CMK (cell line): ENCODE measurements around the gene PIKFYVE.
"Not testable (repeated sequence)": the region's sequence is repeated elsewhere in the genome, so short reads cannot be mapped to it uniquely, and the experiment has no call there.

Experiments
- DNase-seq: peaks from one replicate; pipeline ENCODE4 v3.0.0-alpha.2; 2010; ENCODE audit warnings: low read depth

The PIKFYVE gene

DNA sequence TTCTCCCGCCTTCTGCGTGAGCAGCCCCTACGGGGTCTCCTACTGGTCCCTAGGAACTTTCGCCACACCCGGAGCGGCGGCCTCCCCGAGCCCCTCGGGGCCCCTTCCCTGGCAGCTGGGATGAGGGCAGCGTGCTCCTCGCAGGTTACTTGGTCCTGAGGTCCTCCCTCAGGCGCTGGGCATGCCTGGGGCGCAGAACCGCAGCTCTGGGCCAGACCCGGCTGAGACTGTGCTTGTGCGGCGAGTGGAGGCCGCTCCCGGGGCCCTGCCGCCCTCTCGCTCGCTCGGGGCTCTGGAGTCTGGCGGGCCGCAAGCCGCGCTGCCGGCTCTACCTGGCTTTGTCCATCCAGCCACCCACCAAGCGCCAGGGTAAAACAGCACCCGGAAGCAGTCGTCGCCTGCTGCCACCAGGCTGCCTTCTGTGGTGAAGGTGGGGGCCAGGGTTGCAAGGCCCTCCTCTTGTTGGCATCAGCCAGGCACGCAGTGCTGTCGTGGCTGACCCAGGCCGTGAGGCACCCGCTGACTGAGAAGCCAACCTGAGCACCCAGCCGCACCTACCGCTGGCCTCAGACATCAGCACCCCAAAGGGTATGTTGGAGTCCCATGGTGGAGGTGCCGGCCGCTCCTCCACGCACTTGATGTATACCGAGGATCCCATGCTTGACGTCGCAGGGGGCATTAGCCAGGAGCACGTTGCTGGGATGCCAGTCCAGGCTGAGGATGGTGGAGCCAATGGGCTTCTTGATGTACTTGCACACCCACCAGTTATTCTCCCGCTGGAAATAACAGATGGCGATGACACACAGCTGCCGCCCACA, 94.4 kb downstream of the PIKFYVE start:
- no peak for DNase-seq

GRCh38 chr2:208361077-208361441, 95.0 kb downstream of the PIKFYVE start:
- DNase-seq = no peak

DNA sequence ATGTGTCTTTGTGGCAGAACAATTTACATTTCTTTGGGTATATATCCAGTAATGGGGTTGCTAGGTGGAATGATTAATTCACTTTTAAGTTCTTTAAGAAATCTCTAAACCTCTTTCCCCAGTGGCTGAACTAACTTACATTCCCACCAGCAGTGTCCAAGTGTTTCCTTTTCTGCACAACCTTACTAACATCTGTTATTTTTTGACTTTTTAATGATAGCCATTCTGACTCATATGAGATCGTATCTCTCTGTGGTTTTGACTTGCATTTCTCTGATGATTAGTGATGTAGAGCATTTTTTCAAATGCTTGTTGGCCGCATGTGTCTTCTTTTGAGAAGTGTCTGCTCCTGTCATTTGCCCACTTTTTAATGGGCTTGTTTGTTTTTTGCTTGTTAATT, 97.4 kb downstream of the PIKFYVE start:
- DNase-seq = peak; percentile 21

GRCh38 chr2:208366215-208367127, 100.4 kb downstream of the PIKFYVE start:
- no peak for DNase-seq

- DNase-seq = no peak
Observed at GRCh38 chr2:208369091-208369490, 103.0 kb downstream of the PIKFYVE start.

GRCh38 chr2:208370881-208371633, 105.0 kb downstream of the PIKFYVE start:
- no peak for DNase-seq

- no peak for DNase-seq
Observed at GRCh38 chr2:208371634-208371935, 105.5 kb downstream of the PIKFYVE start.

DNA sequence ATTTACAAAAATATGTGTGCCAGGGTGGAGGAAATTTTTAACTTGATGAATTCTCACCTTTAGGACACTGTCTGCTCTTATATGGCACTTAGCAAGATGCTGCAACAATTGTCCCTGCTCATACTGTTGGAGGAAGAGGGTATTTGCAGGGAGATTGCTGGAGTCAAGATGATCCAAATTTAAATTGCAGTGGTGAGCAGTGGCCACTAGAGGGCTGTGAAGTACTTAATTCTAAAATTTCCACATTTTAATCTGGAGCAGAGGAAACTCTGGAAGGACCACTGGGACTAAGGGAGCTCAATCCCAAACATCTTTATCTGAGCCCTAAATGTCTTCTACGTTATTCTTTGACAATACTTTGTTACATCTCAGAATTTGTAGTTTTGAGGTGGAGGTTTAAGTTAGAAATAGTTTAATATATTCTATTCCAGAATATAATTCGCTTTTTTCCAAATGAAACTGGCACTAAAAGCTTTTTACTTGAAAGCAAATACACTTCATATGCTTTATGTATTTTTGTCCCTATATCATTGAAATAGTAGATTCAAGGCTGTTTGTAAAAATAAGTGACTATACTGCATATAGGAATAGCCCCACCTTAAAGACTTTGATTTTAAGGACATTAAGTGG, 107.5 kb downstream of the PIKFYVE start:
- DNase-seq = no peak

GRCh38 chr2:208375491-208376068, 109.5 kb downstream of the PIKFYVE start:
- no peak for DNase-seq

GRCh38 chr2:208377344-208377860, 111.3 kb downstream of the PIKFYVE start:
- DNase-seq = not testable (repeated sequence)

- DNase-seq = no peak
Observed at GRCh38 chr2:208379192-208379591, 113.1 kb downstream of the PIKFYVE start.

- DNase-seq = no peak
Observed at GRCh38 chr2:208384637-208385036, 118.6 kb downstream of the PIKFYVE start.

DNA sequence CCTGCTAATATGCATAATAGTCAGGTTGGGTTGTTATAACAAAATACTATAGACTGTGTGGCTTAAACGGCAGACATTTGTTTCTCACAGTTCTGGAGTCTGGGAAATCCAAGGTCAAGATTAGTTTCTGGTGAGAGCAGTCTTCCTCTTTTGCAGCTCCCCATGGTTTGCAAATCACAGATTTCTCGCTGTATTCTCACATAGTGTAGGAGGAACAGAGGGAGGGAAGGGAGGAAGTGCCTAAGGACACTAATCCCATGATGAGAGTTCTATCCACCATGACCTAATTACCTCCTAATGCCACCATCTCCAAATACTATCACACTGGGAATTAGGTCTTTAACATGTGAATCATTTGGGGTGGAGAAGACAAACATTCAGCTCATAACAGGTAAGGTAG, 120.5 kb downstream of the PIKFYVE start:
- no peak for DNase-seq

DNA sequence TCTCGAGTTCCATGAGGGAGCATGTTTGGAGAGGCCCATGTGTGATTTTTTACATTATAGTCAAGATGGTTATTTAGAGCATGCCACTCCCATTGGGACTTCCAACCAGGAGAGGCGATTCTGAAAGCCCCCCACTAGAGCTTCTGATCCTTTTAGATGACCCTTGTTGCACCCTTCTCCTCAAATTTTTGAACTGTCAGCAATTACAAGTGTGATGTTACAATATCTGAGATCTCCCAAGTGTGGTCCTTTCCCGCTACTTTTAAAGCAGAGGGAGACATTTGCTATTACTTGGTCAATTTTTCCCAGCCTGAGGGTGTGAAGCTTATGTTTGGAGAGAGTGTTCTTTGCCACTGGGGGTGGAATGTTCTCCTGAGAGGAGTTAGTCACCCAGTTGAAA, 123.9 kb downstream of the PIKFYVE start:
- no peak for DNase-seq

DNA sequence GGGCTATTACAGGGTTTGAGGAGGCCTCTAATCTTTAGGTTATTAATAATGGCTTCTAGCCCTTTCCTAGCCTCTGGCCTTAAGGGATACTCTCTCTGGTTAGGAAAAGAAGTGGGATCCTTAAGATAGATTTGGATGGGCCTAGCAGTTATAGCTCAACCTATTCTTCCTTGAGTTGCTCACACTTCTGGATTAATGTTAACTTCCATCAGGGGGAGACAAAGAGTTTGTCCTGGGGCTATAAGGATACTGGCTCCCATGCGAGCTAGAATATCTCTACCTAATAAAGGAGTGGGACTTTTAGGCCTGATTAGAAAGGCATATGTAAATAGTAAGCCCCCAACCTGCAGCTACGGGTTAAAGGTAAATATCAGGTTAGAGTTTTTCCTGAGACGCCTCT, 126.2 kb downstream of the PIKFYVE start:
- no peak for DNase-seq

DNA sequence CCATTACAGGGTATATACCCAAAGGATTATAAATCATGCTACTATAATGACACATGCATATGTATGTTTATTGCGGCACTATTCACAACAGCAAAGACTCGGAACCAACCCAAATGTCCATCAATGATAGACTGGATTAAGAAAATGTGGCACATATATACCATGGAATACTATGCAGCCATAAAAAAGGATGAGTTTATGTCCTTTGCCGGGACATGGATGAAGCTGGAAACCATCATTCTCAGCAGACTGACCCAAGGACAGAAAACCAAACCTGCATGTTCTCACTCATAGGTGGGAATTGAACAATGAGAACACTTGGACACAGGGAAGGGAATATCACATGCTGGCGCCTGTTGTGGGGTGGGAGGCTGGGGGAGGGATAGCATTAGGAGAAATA, 130.7 kb downstream of the PIKFYVE start:
- DNase-seq = not testable (repeated sequence)

- no peak for DNase-seq
Observed at GRCh38 chr2:208399201-208399600, 133.1 kb downstream of the PIKFYVE start.

- DNase-seq = no peak
Observed at GRCh38 chr2:208406474-208407451, 140.7 kb downstream of the PIKFYVE start, which contains the start of gene PTH2R. Gene PTH2R (plus strand): TSS chr2:208406792. CDS start chr2:208407044, 252 bp downstream.

DNA sequence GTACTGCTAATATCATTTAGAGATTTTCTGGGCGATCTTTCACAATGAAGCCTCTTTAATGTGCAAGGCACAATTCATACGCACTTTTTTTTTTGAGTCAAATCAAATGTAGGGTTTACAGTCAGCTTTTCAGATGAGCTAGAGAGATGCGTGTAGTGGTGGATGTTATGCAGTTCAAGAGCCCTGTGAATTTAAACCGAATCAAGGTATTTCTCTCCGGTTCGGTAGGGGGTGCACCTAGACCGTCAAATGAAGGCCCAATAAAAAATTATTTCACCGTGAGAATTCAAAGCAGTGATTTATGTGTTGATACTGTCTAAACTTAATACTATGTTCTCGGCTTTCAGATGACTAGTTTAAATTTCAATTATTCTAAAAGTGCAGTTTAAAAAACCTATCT, 141.6 kb downstream of the PIKFYVE start:
- DNase-seq = no peak
